ENCODE results near the gene ADARB1.

Gene ADARB1

DNA sequence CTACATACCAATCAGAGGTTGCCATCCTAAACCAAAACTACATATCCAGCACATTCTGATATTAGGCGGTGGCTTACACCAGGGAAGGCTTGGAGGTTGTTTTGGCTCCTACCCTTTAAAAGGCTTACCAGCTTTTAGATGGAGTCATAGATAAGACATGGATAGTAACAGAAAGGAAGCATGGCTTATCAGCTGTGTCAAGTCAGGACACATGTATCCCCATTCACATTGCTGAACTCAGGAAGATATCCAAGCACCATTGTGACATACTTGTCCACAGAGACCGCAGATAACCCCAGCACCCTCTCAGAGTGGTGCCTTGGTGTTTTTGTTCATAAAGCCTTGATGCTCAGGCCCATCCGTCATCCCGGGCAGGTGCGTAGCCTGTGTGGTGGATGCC is 39.7 kb downstream of the ADARB1 start:
- ATAC-seq (ENCODE audit: low read depth) (no peak), DNase-seq (ENCODE audit: low spot score) (no peak)
- no peaks in the 10 kb centered on the region for H3K9me3 ChIP-seq (ENCODE audit: severe bottlenecking)
- TF ChIP-seq, protein P1, sequence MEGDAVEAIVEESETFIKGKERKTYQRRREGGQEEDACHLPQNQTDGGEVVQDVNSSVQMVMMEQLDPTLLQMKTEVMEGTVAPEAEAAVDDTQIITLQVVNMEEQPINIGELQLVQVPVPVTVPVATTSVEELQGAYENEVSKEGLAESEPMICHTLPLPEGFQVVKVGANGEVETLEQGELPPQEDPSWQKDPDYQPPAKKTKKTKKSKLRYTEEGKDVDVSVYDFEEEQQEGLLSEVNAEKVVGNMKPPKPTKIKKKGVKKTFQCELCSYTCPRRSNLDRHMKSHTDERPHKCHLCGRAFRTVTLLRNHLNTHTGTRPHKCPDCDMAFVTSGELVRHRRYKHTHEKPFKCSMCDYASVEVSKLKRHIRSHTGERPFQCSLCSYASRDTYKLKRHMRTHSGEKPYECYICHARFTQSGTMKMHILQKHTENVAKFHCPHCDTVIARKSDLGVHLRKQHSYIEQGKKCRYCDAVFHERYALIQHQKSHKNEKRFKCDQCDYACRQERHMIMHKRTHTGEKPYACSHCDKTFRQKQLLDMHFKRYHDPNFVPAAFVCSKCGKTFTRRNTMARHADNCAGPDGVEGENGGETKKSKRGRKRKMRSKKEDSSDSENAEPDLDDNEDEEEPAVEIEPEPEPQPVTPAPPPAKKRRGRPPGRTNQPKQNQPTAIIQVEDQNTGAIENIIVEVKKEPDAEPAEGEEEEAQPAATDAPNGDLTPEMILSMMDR (IDR thresholded peaks at IDR 0.05; ENCODE audit: poor library complexity, severe bottlenecking), result no peak
- H3K4me1 ChIP-seq (ENCODE audit: insufficient read depth, poor library complexity, severe bottlenecking), result no peaks in the 10 kb centered on the region
- no peaks in the 10 kb centered on the region for H3K27me3 ChIP-seq (ENCODE audit: insufficient read depth, poor library complexity, severe bottlenecking)
- H3K4me3 ChIP-seq (ENCODE audit: severe bottlenecking), result no peak overlapping the region
- no peak overlapping the region for H3K27ac ChIP-seq (ENCODE audit: poor library complexity, severe bottlenecking)
- H3K36me3 ChIP-seq (ENCODE audit: low read depth), result no peaks in the 10 kb centered on the region; the same call in 1 of the 2 replicates

DNA sequence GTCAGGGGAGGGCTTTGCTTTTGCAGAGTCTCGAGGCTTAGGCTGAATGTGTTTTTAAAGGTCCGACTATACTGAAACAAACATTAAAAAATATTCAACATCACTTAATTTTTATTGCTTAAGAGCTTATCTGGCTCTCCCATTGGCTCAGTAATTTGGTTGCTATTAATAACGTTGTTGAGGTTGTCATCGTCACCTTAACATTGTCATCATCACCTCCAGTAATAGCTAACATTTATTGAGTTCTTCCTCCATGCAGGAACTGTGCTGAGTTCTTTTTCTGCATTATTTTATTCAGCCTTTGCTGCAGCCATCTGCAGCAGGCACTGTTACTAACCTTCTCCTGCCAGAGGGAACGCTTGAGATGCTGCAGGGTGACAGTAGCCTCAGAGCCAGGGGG is 40.1 kb downstream of the ADARB1 start:
- TF ChIP-seq, protein P1 (IDR thresholded peaks at IDR 0.05; ENCODE audit: poor library complexity, severe bottlenecking), result no peak
- Histone ChIP-seq H3K36me3 (ENCODE audit: low read depth) (no peaks in the 10 kb centered on the region; the same call in 1 of the 2 replicates), H3K4me3 (ENCODE audit: severe bottlenecking) (no peak overlapping the region), H3K9me3 (ENCODE audit: severe bottlenecking) (no peaks in the 10 kb centered on the region), H3K27me3 (ENCODE audit: insufficient read depth, poor library complexity, severe bottlenecking) (no peaks in the 10 kb centered on the region), H3K4me1 (ENCODE audit: insufficient read depth, poor library complexity, severe bottlenecking) (no peaks in the 10 kb centered on the region), H3K27ac (ENCODE audit: poor library complexity, severe bottlenecking) (no peak overlapping the region)
- no peak for ATAC-seq (ENCODE audit: low read depth)
- DNase-seq (ENCODE audit: low spot score), result no peak

DNA sequence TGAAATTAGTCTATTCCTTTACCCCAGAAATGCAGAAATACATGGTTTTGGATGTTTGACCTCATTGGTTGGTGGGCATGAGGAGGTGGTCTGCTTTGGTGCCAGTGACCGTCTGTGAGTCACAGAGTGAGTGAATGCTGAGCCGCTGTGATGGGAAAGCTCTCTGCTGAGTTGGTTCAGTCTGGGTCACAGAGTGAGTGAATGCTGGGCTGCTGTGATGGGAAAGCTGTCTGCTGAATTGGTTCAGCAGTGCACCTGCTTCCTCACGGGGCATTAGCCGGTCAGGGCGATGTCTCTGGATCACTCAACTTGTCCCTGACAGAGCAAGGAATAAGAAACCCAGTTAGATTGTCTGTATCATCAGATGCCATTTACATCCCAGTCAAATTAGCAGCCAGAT is 40.8 kb downstream of the ADARB1 start:
- no peaks in the 10 kb centered on the region for H3K27me3 ChIP-seq (ENCODE audit: insufficient read depth, poor library complexity, severe bottlenecking)
- H3K9me3 ChIP-seq (ENCODE audit: severe bottlenecking), result no peaks in the 10 kb centered on the region
- H3K4me1 ChIP-seq (ENCODE audit: insufficient read depth, poor library complexity, severe bottlenecking), result no peaks in the 10 kb centered on the region
- H3K36me3 ChIP-seq (ENCODE audit: low read depth), result no peaks in the 10 kb centered on the region; the same call in 1 of the 2 replicates
- DNase-seq (ENCODE audit: low spot score) (no peak), ATAC-seq (ENCODE audit: low read depth) (no peak)
- H3K4me3 ChIP-seq (ENCODE audit: severe bottlenecking), result no peak overlapping the region
- no peak overlapping the region for H3K27ac ChIP-seq (ENCODE audit: poor library complexity, severe bottlenecking)
- TF ChIP-seq, protein P1 (IDR thresholded peaks at IDR 0.05; ENCODE audit: poor library complexity, severe bottlenecking), result no peak

DNA sequence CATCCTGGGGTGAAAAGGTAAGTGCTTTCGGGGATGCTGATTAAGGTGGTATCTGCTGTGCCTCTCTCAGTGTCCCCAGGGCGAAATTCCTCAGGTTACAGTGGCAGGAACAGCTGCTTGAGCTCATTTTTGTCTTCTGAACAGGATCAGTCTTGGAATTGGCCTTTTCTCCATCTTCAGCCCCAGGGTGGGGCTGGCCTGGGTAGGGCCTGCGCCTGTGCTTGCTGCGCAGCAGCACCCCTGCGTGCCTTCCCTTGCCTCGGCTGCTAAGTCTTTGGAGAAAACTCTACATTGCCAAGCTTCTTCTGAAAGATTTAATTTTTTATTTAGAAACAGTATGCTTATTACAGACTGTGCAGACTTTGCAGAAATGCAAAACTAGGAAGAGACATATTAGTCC is 41.7 kb downstream of the ADARB1 start:
- TF ChIP-seq, protein P1 (IDR thresholded peaks at IDR 0.05; ENCODE audit: poor library complexity, severe bottlenecking), result no peak
- Histone ChIP-seq H3K27ac (ENCODE audit: poor library complexity, severe bottlenecking) (no peak overlapping the region), H3K27me3 (ENCODE audit: insufficient read depth, poor library complexity, severe bottlenecking) (no peaks in the 10 kb centered on the region), H3K4me3 (ENCODE audit: severe bottlenecking) (no peak overlapping the region), H3K9me3 (ENCODE audit: severe bottlenecking) (no peaks in the 10 kb centered on the region), H3K4me1 (ENCODE audit: insufficient read depth, poor library complexity, severe bottlenecking) (no peaks in the 10 kb centered on the region), H3K36me3 (ENCODE audit: low read depth) (peaks cover 3% of the 10 kb centered on the region; the same call in 1 of the 2 replicates)
- ATAC-seq (ENCODE audit: low read depth) (no peak), DNase-seq (ENCODE audit: low spot score) (no peak)

DNA sequence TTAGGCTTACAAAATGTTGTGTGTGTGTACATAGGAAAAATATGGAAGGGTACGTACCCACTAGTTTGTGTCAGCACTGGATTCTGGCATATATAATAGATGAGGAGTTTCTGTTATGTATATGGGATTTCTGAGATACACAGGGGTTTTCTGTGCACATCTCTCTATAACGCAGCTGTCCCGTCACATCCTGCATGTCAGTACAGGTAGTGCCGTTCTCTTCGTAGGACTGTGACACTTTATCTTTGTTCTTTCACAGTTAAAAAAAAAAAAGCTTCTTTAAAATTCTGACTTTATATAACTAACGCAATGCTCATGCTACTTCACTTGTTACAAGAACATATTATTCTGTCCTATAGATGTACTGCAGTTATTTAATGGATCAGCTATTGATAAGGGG is 42.9 kb downstream of the ADARB1 start:
- Histone ChIP-seq H3K4me3 (ENCODE audit: severe bottlenecking) (no peak overlapping the region), H3K36me3 (ENCODE audit: low read depth) (peaks cover 3% of the 10 kb centered on the region; the same call in 1 of the 2 replicates), H3K4me1 (ENCODE audit: insufficient read depth, poor library complexity, severe bottlenecking) (no peaks in the 10 kb centered on the region), H3K9me3 (ENCODE audit: severe bottlenecking) (no peaks in the 10 kb centered on the region), H3K27ac (ENCODE audit: poor library complexity, severe bottlenecking) (no peak overlapping the region), H3K27me3 (ENCODE audit: insufficient read depth, poor library complexity, severe bottlenecking) (no peaks in the 10 kb centered on the region)
- TF ChIP-seq, protein P1 (IDR thresholded peaks at IDR 0.05; ENCODE audit: poor library complexity, severe bottlenecking), result no peak
- ATAC-seq (ENCODE audit: low read depth) (no peak), DNase-seq (ENCODE audit: low spot score) (no peak)

All from RWPE2 (cell line).